Measurements from ENCODE around the gene CNTNAP5.

CNTNAP5 gene

DNA sequence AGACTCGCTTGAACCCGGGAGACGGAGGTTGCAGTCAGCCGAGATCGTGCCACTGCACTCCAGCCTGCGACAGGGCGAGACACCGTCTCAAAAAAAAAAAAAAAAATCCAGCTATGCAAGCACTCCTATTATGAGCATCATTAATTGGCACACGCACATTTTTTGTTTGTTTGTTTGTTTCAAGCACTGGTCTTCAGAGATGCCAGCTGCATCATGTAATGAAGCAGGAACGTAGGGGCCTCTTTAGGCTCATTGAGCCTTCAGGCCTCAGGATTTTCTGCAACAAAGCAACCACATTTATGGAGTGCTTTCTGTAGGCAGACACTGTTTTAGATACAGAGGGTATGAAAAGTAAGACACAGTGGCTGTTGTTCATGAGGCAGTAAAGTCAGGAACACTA is 585.8 kb downstream of the CNTNAP5 start:
- DNase-seq (ENCODE audit: extremely low read depth, low read depth), result no peak
- no peak overlapping the region for H3K4me3 ChIP-seq (replicated peaks; ENCODE audit: low read depth, low read length)
- TF ChIP-seq, protein P1, sequence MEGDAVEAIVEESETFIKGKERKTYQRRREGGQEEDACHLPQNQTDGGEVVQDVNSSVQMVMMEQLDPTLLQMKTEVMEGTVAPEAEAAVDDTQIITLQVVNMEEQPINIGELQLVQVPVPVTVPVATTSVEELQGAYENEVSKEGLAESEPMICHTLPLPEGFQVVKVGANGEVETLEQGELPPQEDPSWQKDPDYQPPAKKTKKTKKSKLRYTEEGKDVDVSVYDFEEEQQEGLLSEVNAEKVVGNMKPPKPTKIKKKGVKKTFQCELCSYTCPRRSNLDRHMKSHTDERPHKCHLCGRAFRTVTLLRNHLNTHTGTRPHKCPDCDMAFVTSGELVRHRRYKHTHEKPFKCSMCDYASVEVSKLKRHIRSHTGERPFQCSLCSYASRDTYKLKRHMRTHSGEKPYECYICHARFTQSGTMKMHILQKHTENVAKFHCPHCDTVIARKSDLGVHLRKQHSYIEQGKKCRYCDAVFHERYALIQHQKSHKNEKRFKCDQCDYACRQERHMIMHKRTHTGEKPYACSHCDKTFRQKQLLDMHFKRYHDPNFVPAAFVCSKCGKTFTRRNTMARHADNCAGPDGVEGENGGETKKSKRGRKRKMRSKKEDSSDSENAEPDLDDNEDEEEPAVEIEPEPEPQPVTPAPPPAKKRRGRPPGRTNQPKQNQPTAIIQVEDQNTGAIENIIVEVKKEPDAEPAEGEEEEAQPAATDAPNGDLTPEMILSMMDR (IDR thresholded peaks at IDR 0.05; ENCODE audit: low read depth, low read length, missing control alignments), result no peak

DNA sequence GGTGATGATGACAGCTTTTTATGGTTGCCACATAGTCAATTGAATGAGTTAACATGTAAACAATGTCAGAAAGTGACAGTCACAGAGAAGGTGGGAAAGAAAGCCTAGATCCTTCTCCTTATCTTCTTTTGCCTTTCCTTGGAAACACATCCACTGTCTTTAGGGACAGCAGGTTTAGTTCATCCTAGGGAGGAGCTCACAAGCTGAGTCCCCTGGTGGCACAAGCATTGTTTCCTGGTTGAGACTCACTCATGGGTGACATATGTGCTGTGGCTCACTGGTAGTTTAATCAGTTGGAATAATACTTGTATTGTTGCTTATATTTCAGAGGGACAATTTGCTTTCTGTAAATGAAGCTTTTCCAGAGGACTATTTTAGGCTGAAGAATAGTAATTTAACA is 598.5 kb downstream of the CNTNAP5 start:
- TF ChIP-seq, protein P1 (IDR thresholded peaks at IDR 0.05; ENCODE audit: low read depth, low read length, missing control alignments), result no peak
- H3K4me3 ChIP-seq (replicated peaks; ENCODE audit: low read depth, low read length), result no peak overlapping the region
- no peak for DNase-seq (ENCODE audit: extremely low read depth, low read depth)

DNA sequence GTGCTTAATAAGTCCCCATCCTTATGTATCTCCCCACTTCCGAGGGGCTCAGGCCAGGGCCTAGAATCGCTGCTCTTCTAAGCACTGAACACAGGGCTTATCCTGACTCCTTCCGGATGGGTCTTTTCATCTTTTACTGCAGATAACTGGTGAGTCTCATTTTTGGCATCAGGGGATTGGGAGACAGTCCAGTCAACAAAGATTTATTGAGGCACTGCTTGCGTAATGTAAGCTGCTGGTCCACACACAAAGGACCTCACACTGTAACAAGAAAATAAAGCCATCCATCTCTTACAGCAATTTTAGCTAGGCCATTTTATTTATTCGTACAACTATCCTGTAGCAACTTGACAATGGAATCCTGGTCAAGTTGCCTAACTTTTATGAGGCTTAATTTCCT is 600.5 kb downstream of the CNTNAP5 start:
- TF ChIP-seq, protein P1 (IDR thresholded peaks at IDR 0.05; ENCODE audit: low read depth, low read length, missing control alignments), result no peak
- H3K4me3 ChIP-seq (replicated peaks; ENCODE audit: low read depth, low read length), result no peak overlapping the region
- DNase-seq (ENCODE audit: extremely low read depth, low read depth), result no peak

DNA sequence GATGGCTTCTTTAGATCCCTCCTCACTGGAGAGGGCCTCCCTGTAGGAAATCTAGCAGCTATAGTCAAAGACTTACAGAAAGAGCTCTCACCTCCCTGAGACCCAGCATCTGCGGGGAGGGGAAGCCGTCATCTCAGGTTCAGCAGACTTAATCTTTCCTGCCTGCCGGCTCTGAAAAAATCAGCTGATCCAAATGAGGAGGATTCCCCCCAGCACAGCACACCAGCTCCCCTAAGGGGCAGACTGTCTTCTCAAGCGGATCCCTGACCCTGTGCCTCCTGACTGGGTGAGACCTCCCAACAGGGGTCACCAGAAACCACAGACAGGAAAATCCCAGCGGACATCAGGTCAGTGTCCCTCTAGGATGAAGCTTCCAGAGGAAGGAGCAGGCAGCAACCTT is 601.9 kb downstream of the CNTNAP5 start:
- DNase-seq (ENCODE audit: extremely low read depth, low read depth), result no peak
- TF ChIP-seq, protein P1 (IDR thresholded peaks at IDR 0.05; ENCODE audit: low read depth, low read length, missing control alignments), result no peak
- no peak overlapping the region for H3K4me3 ChIP-seq (replicated peaks; ENCODE audit: low read depth, low read length)

DNA sequence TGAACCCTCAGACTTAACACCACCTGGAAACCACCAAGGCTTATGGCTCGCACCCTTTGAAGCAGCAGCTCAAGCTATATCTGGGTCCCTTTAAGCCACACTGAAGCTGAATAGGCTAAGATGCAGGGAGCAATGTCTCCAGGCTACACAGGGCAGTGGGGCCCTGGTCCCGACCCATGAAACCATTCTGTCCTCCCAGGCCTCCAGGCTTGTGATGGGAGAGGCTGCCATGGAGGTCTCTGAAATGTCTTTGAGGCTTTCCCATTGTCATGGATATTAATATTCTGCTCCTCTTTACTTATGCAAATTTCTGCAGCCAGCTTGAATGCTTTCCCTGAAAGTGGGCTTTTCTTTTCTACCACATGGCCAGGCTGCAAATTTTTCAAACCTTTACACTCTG is 608.7 kb downstream of the CNTNAP5 start:
- DNase-seq (ENCODE audit: extremely low read depth, low read depth), result no peak
- TF ChIP-seq, protein P1 (IDR thresholded peaks at IDR 0.05; ENCODE audit: low read depth, low read length, missing control alignments), result no peak
- H3K4me3 ChIP-seq (replicated peaks; ENCODE audit: low read depth, low read length), result no peak overlapping the region

DNA sequence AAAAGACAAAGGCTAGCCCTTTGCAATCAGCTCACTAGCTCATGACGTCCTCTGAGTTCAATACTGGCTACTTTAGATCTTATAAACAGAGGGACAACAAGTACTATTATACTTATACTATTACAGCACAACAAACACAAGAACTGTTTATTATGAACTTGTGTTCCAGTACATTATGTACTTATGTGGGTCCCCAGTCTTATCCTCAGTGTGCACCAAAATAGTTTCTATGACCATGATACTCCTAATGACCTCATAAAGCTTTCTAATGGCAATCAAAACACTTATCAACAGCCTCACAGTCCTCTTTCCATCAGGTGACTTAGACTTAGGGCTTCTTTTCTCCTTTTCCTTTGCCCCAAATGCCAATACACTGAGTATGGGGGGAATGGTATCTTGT is 614.4 kb downstream of the CNTNAP5 start:
- no peak for DNase-seq (ENCODE audit: extremely low read depth, low read depth)
- H3K4me3 ChIP-seq (replicated peaks; ENCODE audit: low read depth, low read length), result no peak overlapping the region
- TF ChIP-seq, protein P1 (IDR thresholded peaks at IDR 0.05; ENCODE audit: low read depth, low read length, missing control alignments), result no peak

DNA sequence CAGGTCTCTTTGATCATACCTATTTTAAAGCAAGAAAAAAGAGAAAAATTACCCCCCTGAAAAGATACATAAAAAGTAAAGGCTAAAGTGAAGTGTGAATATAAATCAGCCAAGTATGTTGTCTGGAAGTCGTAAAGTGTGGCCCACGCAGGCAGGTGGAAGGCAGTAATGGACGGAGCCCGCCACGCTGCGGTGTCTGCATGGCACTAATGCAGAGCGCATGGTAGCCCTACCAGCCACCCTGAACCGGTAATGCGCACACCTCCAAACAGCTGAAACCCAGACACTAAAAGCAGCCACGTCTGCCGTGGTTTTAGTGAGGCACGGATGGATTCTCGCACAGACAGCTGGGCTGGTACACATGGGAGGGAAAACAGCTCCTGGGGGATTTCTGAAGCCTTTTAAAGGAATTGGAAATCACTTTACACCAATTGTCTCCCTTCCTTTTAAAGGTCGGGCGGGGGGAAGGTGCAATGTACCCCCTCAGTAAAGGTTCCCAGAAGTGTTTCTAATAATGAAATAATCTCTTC is 615.2 kb downstream of the CNTNAP5 start:
- TF ChIP-seq, protein P1 (IDR thresholded peaks at IDR 0.05; ENCODE audit: low read depth, low read length, missing control alignments), result no peak
- no peak for DNase-seq (ENCODE audit: extremely low read depth, low read depth)
- no peak overlapping the region for H3K4me3 ChIP-seq (replicated peaks; ENCODE audit: low read depth, low read length)

Measured in HFF-Myc (cell line).